Activated naive CD8-positive, alpha-beta T cell treated with anti-CD3 and anti-CD28 coated beads, Interleukin-2, amount 50 U/mL, for 24 hours (primary cell): Measurements from ENCODE around the gene SWAP70.
A peak's percentile ranks its signal among the peaks of the same experiment; 100 is the strongest.

Source experiments
- ATAC-seq: fragments of 150-1000 bp; cut with Tn5 transposase; one replicate; pipeline ENCODE4 v1.10.0; 2021
- DNase-seq: peaks from one replicate; pipeline ENCODE4 v3.0.0; 2021
- H3K27ac Mint-ChIP-seq: one replicate; pipeline ENCODE4 v1.8.0; 2021; ENCODE audit warnings: mild to moderate bottlenecking, mixed read lengths
- H3K27me3 Mint-ChIP-seq: one replicate; pipeline ENCODE4 v1.8.0; 2021; ENCODE audit warnings: mixed read lengths
- H3K36me3 Mint-ChIP-seq: one replicate; pipeline ENCODE4 v1.8.0; 2021; ENCODE audit warnings: low read depth, mixed read lengths
- H3K4me1 Mint-ChIP-seq: one replicate; pipeline ENCODE4 v1.8.0; 2021; ENCODE audit warnings: mixed read lengths
- H3K4me3 Mint-ChIP-seq: one replicate; pipeline ENCODE4 v1.8.0; 2021; ENCODE audit warnings: mild to moderate bottlenecking, moderate library complexity, mixed read lengths
- H3K9me3 Mint-ChIP-seq: one replicate; pipeline ENCODE4 v1.8.0; 2021; ENCODE audit warnings: mixed read lengths

Gene SWAP70

GRCh38 chr11:9665749-9666148, 1.9 kb downstream of the SWAP70 start:
- no peak overlapping the region for H3K27ac Mint-ChIP-seq
- peaks cover 9% of the 10 kb centered on the region for H3K36me3 Mint-ChIP-seq
- H3K4me1 Mint-ChIP-seq = peaks cover 25% of the 10 kb centered on the region
- peak overlapping the region; percentile 82 for H3K4me3 Mint-ChIP-seq
- peaks cover 29% of the 10 kb centered on the region for H3K27me3 Mint-ChIP-seq
- peaks cover 16% of the 10 kb centered on the region for H3K9me3 Mint-ChIP-seq
- DNase-seq (no peak), ATAC-seq (no peak)

GRCh38 chr11:9669954-9670353, 6.1 kb downstream of the SWAP70 start:
- H3K4me3 Mint-ChIP-seq = no peak overlapping the region
- peaks cover 9% of the 10 kb centered on the region for H3K4me1 Mint-ChIP-seq
- H3K27me3 Mint-ChIP-seq = peaks cover 5% of the 10 kb centered on the region
- ATAC-seq (no peak), DNase-seq (no peak)
- no peak overlapping the region for H3K27ac Mint-ChIP-seq
- H3K36me3 Mint-ChIP-seq = peaks cover 9% of the 10 kb centered on the region
- H3K9me3 Mint-ChIP-seq = peaks cover 16% of the 10 kb centered on the region

GRCh38 chr11:9672288-9672916, 8.5 kb downstream of the SWAP70 start:
- ATAC-seq = peak; percentile 10
- Mint-ChIP-seq H3K36me3 (peaks cover 5% of the 10 kb centered on the region), H3K27me3 (no peaks in the 10 kb centered on the region), H3K9me3 (no peaks in the 10 kb centered on the region), H3K4me1 (peaks cover 9% of the 10 kb centered on the region), H3K27ac (no peak overlapping the region), H3K4me3 (no peak overlapping the region)
- no peak for DNase-seq

- peaks cover 3% of the 10 kb centered on the region for H3K36me3 Mint-ChIP-seq
- no peaks in the 10 kb centered on the region for H3K9me3 Mint-ChIP-seq
- H3K27me3 Mint-ChIP-seq = no peaks in the 10 kb centered on the region
- peaks cover 9% of the 10 kb centered on the region for H3K4me1 Mint-ChIP-seq
- DNase-seq (no peak), ATAC-seq (no peak)
- no peak overlapping the region for H3K27ac Mint-ChIP-seq
- no peak overlapping the region for H3K4me3 Mint-ChIP-seq
These were observed 9.0 kb downstream of the SWAP70 start for GRCh38 chr11:9672918-9673317.

GRCh38 chr11:9675691-9676090, 11.8 kb downstream of the SWAP70 start:
- no peak for ATAC-seq
- DNase-seq = no peak
- H3K27me3 Mint-ChIP-seq = no peaks in the 10 kb centered on the region
- H3K9me3 Mint-ChIP-seq = no peaks in the 10 kb centered on the region
- H3K4me3 Mint-ChIP-seq = no peak overlapping the region
- peaks cover 3% of the 10 kb centered on the region for H3K36me3 Mint-ChIP-seq
- peaks cover 8% of the 10 kb centered on the region for H3K4me1 Mint-ChIP-seq
- H3K27ac Mint-ChIP-seq = no peak overlapping the region

- no peak for DNase-seq
- H3K4me1 Mint-ChIP-seq = peaks cover 6% of the 10 kb centered on the region
- H3K4me3 Mint-ChIP-seq = no peak overlapping the region
- ATAC-seq = no peak
- H3K36me3 Mint-ChIP-seq = peaks cover 3% of the 10 kb centered on the region
- H3K27ac Mint-ChIP-seq = no peak overlapping the region
- no peaks in the 10 kb centered on the region for H3K27me3 Mint-ChIP-seq
- H3K9me3 Mint-ChIP-seq = no peaks in the 10 kb centered on the region
These were observed 14.1 kb downstream of the SWAP70 start for GRCh38 chr11:9677951-9678350.

GRCh38 chr11:9678576-9678975, 14.7 kb downstream of the SWAP70 start:
- Mint-ChIP-seq H3K4me1 (peaks cover 3% of the 10 kb centered on the region), H3K9me3 (no peaks in the 10 kb centered on the region), H3K27ac (no peak overlapping the region), H3K36me3 (peaks cover 3% of the 10 kb centered on the region), H3K27me3 (no peaks in the 10 kb centered on the region), H3K4me3 (no peak overlapping the region)
- DNase-seq (no peak), ATAC-seq (no peak)

GRCh38 chr11:9680028-9680427, 16.2 kb downstream of the SWAP70 start:
- Mint-ChIP-seq H3K4me3 (no peak overlapping the region), H3K27ac (no peak overlapping the region), H3K9me3 (no peaks in the 10 kb centered on the region), H3K4me1 (peaks cover 2% of the 10 kb centered on the region), H3K27me3 (no peaks in the 10 kb centered on the region), H3K36me3 (peaks cover 3% of the 10 kb centered on the region)
- ATAC-seq = no peak
- no peak for DNase-seq

GRCh38 chr11:9681583-9682372, 17.9 kb downstream of the SWAP70 start:
- DNase-seq (no peak), ATAC-seq (no peak)
- peaks cover 2% of the 10 kb centered on the region for H3K4me1 Mint-ChIP-seq
- no peak overlapping the region for H3K4me3 Mint-ChIP-seq
- H3K27ac Mint-ChIP-seq = no peak overlapping the region
- H3K9me3 Mint-ChIP-seq = no peaks in the 10 kb centered on the region
- no peaks in the 10 kb centered on the region for H3K27me3 Mint-ChIP-seq
- H3K36me3 Mint-ChIP-seq = peaks cover 3% of the 10 kb centered on the region

GRCh38 chr11:9687711-9688477, 24.0 kb downstream of the SWAP70 start:
- no peak overlapping the region for H3K27ac Mint-ChIP-seq
- DNase-seq (no peak), ATAC-seq (no peak)
- no peaks in the 10 kb centered on the region for H3K9me3 Mint-ChIP-seq
- peaks cover 11% of the 10 kb centered on the region for H3K4me1 Mint-ChIP-seq
- no peaks in the 10 kb centered on the region for H3K36me3 Mint-ChIP-seq
- no peak overlapping the region for H3K4me3 Mint-ChIP-seq
- H3K27me3 Mint-ChIP-seq = no peaks in the 10 kb centered on the region

GRCh38 chr11:9688716-9689511, 25.0 kb downstream of the SWAP70 start:
- Mint-ChIP-seq H3K4me3 (no peak overlapping the region), H3K9me3 (no peaks in the 10 kb centered on the region), H3K27ac (no peak overlapping the region), H3K36me3 (no peaks in the 10 kb centered on the region), H3K27me3 (no peaks in the 10 kb centered on the region), H3K4me1 (peaks cover 9% of the 10 kb centered on the region)
- DNase-seq (no peak), ATAC-seq (peak; percentile 89)

GRCh38 chr11:9689721-9690120, 25.8 kb downstream of the SWAP70 start:
- Mint-ChIP-seq H3K27ac (no peak overlapping the region), H3K4me1 (peaks cover 14% of the 10 kb centered on the region), H3K9me3 (no peaks in the 10 kb centered on the region), H3K36me3 (peaks cover 5% of the 10 kb centered on the region), H3K4me3 (no peak overlapping the region), H3K27me3 (no peaks in the 10 kb centered on the region)
- DNase-seq (no peak), ATAC-seq (no peak)

- Mint-ChIP-seq H3K27ac (peak overlapping the region; percentile 47), H3K36me3 (peaks cover 13% of the 10 kb centered on the region), H3K4me1 (peaks cover 14% of the 10 kb centered on the region), H3K9me3 (no peaks in the 10 kb centered on the region), H3K27me3 (no peaks in the 10 kb centered on the region), H3K4me3 (no peak overlapping the region)
- DNase-seq (no peak), ATAC-seq (no peak)
These were observed 28.0 kb downstream of the SWAP70 start for GRCh38 chr11:9691865-9692264.

GRCh38 chr11:9692691-9693090, 28.8 kb downstream of the SWAP70 start:
- no peaks in the 10 kb centered on the region for H3K27me3 Mint-ChIP-seq
- ATAC-seq = no peak
- no peak overlapping the region for H3K4me3 Mint-ChIP-seq
- H3K27ac Mint-ChIP-seq = no peak overlapping the region
- H3K36me3 Mint-ChIP-seq = peaks cover 13% of the 10 kb centered on the region
- peaks cover 14% of the 10 kb centered on the region for H3K4me1 Mint-ChIP-seq
- no peaks in the 10 kb centered on the region for H3K9me3 Mint-ChIP-seq
- DNase-seq = no peak
